ENCODE measurements around the gene PRPSAP1.

PRPSAP1 gene

DNA sequence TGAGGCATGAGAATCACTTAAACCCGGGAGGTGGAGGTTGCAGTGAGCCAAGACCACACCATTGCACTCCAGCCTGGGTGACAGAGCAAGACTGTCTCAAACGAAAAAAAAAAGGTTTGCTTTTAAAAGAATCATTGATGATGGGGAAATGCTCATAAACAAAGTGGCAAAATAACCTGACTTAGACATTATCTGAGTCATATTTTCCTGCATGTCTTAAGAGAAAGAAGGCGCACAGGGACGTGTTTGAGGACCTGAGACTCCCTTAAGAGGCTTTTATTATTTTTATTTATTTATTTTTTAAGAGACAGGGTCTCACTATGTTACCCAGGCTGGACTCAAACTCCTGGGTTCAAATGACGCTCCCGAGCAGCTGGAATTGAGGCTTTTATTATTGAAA is 5.7 kb upstream of the PRPSAP1 start:
- no peak for TF ChIP-seq SIN3A (IDR thresholded peaks at IDR 0.05; ENCODE audit: borderline replicate concordance, insufficient read depth, low read length)
- TF ChIP-seq, protein P1, sequence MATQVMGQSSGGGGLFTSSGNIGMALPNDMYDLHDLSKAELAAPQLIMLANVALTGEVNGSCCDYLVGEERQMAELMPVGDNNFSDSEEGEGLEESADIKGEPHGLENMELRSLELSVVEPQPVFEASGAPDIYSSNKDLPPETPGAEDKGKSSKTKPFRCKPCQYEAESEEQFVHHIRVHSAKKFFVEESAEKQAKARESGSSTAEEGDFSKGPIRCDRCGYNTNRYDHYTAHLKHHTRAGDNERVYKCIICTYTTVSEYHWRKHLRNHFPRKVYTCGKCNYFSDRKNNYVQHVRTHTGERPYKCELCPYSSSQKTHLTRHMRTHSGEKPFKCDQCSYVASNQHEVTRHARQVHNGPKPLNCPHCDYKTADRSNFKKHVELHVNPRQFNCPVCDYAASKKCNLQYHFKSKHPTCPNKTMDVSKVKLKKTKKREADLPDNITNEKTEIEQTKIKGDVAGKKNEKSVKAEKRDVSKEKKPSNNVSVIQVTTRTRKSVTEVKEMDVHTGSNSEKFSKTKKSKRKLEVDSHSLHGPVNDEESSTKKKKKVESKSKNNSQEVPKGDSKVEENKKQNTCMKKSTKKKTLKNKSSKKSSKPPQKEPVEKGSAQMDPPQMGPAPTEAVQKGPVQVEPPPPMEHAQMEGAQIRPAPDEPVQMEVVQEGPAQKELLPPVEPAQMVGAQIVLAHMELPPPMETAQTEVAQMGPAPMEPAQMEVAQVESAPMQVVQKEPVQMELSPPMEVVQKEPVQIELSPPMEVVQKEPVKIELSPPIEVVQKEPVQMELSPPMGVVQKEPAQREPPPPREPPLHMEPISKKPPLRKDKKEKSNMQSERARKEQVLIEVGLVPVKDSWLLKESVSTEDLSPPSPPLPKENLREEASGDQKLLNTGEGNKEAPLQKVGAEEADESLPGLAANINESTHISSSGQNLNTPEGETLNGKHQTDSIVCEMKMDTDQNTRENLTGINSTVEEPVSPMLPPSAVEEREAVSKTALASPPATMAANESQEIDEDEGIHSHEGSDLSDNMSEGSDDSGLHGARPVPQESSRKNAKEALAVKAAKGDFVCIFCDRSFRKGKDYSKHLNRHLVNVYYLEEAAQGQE (IDR thresholded peaks at IDR 0.05; ENCODE audit: insufficient read depth in 1 of 2, low read depth in 2 of 2, low read length in 2 of 2), result no peak
- TF ChIP-seq POLR2AphosphoS5 (IDR thresholded peaks at IDR 0.05; ENCODE audit: low read depth, low read length), result no peak
- TF ChIP-seq FOXP2 (optimal IDR thresholded peaks at IDR 0.05; ENCODE audit: borderline replicate concordance, extremely low read depth, extremely low read length, insufficient read depth), result no peak
- TF ChIP-seq TAF1 (IDR thresholded peaks at IDR 0.05; ENCODE audit: borderline replicate concordance, insufficient read depth, low read length), result no peak

DNA sequence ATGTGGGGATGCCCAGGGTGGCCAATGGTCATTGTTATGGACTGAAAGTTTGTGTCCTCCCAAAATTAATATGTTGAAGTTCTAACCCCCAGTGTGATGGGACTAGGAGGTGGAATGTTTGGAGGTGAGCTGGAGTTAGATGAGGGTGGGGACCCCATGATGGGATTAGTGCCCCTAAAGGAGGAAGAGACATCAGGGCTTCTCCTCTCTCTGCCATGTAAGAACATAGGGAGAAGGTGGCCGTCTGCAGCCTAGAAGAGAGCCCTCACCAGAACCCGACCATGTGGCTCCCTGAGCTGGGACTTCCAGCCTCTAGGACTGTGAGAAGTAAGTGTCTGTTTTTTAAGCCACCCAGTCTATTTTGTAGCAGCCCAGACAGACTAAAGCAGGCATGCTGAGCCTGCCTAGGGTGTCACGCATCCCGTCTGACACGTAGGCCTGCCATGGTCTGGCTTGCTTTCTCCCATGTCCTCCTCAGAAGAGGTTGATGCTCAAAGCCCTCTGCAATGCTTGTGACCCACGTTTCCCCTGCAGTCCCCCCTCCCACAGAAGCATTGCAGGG is 4.0 kb upstream of the PRPSAP1 start:
- no peak for TF ChIP-seq POLR2AphosphoS5 (IDR thresholded peaks at IDR 0.05; ENCODE audit: low read depth, low read length)

DNA sequence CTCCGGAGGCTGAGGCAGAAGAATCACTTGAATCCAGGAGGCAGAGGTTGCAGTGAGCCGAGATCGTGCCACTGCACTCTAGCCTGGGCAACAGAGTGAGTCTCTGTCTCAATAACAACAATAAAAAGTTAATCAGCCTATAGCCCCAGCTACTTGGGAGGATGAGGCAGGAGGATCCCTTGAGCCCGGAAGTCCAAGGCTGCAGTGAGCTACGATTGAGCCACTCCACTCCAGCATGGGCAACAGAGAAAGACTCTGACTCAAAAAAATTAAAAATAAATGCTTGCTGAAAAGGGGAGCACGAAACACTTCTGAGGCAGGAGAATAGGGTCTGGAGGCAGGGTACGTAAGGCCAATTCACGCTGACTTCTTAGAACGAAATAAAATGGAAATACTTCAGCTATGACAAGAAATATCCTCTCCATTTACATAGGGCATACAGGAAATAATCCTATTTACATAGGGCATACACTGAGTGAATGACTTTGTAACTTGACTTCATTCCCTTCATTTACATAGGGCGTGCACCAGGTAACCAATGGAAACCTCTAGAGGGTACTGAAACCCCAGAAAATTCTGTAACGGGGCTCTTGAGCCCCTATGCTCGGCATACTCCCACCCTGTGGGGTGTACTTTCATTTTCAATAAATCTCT is 3.2 kb upstream of the PRPSAP1 start:
- TF ChIP-seq FOXP2 (optimal IDR thresholded peaks at IDR 0.05; ENCODE audit: borderline replicate concordance, extremely low read depth, extremely low read length, insufficient read depth) (no peak), POLR2AphosphoS5 (IDR thresholded peaks at IDR 0.05; ENCODE audit: low read depth, low read length) (no peak), TAF1 (IDR thresholded peaks at IDR 0.05; ENCODE audit: borderline replicate concordance, insufficient read depth, low read length) (no peak), SIN3A (IDR thresholded peaks at IDR 0.05; ENCODE audit: borderline replicate concordance, insufficient read depth, low read length) (no peak)
- TF ChIP-seq, protein P1 (IDR thresholded peaks at IDR 0.05; ENCODE audit: insufficient read depth in 1 of 2, low read depth in 2 of 2, low read length in 2 of 2), result no peak

DNA sequence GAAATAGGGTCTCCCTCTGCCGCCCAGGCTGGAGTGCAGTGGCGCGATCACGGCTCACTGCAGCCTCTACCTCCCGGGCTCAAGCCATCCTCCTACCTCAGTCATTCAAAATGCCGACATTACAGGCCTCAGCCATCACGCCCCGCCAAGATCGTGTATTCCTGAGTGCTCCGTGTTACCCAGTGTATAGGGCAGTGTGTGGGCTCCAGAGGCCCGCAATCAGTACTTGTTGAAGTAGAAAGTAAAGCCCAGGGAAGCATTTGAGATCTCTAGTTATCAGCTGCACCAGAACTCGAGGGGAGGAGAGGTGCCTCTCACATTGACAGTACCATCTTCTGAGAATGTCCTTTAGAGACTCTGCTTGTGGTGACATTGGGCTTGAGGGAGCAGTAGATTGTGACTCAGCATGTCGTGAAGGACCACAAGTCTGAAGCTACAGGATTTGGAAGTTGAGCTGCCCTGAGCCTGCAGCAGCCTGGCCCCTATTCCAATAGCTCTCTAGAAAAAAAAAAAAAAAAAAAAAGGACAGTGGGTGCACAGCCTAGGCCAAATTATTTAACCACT is 1.1 kb upstream of the PRPSAP1 start:
- TF ChIP-seq, protein P1 (IDR thresholded peaks at IDR 0.05; ENCODE audit: insufficient read depth in 1 of 2, low read depth in 2 of 2, low read length in 2 of 2), result no peak
- TF ChIP-seq SIN3A (IDR thresholded peaks at IDR 0.05; ENCODE audit: borderline replicate concordance, insufficient read depth, low read length) (no peak), POLR2AphosphoS5 (IDR thresholded peaks at IDR 0.05; ENCODE audit: low read depth, low read length) (no peak), TAF1 (IDR thresholded peaks at IDR 0.05; ENCODE audit: borderline replicate concordance, insufficient read depth, low read length) (no peak), FOXP2 (optimal IDR thresholded peaks at IDR 0.05; ENCODE audit: borderline replicate concordance, extremely low read depth, extremely low read length, insufficient read depth) (no peak)

DNA sequence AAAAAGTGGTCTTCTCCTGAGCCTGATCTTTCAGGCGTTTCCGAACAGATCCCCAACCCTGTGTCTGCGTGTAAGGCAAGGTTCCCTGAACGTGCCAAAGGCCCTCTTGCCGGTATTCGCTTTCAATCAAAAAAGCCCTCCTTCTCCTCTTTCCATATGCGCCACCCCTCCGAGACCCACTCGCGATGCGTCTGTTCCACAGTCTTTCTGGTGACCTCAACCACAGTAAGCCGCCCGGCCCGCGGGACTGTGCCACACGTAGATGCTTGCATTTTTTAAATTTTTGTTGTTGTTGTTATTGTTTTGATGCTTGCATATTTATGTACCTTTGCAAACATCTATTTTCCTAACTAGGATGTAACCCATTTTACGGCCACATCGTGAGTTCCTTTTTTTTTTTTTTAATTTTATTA is 607 bp upstream of the PRPSAP1 start:
- TF ChIP-seq, protein P1 (IDR thresholded peaks at IDR 0.05; ENCODE audit: insufficient read depth in 1 of 2, low read depth in 2 of 2, low read length in 2 of 2), result no peak
- no peak for TF ChIP-seq POLR2AphosphoS5 (IDR thresholded peaks at IDR 0.05; ENCODE audit: low read depth, low read length)
- no peak for TF ChIP-seq TAF1 (IDR thresholded peaks at IDR 0.05; ENCODE audit: borderline replicate concordance, insufficient read depth, low read length)
- TF ChIP-seq SIN3A (IDR thresholded peaks at IDR 0.05; ENCODE audit: borderline replicate concordance, insufficient read depth, low read length), result no peak
- no peak for TF ChIP-seq FOXP2 (optimal IDR thresholded peaks at IDR 0.05; ENCODE audit: borderline replicate concordance, extremely low read depth, extremely low read length, insufficient read depth)
